SH-SY5Y (cell line): Measurements from ENCODE around the gene DYRK1A.

Experiments
- GATA2 ChIP-seq: IDR thresholded peaks from 2 replicates; pipeline ENCODE4 v1.6.1; 2011; ENCODE audit warnings: mild to moderate bottlenecking, low read depth, low read length
- GATA3 ChIP-seq: IDR thresholded peaks from 2 replicates; pipeline ENCODE4 v1.6.1; 2011; ENCODE audit warnings: low read depth, mild to moderate bottlenecking, low read length, moderate library complexity

- TF ChIP-seq GATA2 = no peak
- TF ChIP-seq GATA3 = no peak
These were observed 31.5 kb upstream of the DYRK1A start for GRCh38 chr21:37335053-37335452.
